ENCODE measurements around the gene NFAT5. TPM values are rescaled to one million over a fixed set of nuclear protein-coding genes. Genes with fewer than 3 reads are reported as not detected.

Gene NFAT5
- total and polyA plus RNA-seq, 9 of the 15 experiments (the other 6 are each of a cell fraction or from before 2014, with no cell fraction given): 0.78 to 20.5 (median 12.4) TPM

DNA sequence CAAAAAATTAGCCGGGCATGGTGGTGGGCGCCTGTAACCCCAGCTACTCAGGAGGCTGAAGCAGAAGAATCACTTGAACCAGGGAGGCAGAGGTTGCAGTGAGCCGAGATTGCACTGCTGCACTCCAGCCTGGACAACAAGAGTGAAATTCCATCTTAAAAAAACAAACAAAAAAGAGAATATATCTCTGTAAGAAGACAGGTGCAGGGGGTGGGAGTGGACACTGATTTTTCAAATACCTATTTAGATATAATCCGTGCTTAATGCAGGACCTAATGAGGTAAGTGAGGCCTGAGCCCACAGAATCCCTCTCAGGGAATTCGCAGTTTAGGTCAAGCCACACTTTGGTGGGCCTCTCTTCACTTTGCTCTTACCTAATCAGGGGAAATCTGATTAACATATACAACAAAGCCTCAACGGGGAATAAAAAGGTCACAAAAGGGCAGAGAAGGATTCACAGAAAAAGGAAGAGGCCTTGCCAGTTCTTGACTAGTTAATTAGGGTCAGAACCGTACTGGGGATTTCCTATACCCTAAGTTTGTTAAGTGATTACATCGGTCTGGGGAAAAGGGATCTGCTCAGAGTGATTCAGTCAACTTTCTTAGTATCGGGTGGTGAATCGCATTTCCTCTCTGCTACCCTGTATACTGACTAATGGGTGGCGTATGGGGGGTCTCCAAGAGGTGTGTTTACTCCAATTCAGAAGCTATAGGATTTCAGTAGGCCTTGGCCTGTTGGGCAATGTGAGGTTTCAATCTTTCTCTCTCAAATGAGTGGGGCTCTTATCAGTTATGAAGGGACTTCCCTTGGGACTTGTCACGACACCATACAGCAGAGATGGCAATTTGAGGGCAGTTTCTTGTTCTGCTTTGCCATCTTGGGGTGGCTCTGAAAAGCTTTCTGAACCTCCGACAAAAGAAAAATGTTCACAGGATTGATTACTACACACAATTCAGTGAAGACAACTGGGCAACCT lies 1.9 kb upstream of the NFAT5 start (continued):
- TF ChIP-seq, protein P1, sequence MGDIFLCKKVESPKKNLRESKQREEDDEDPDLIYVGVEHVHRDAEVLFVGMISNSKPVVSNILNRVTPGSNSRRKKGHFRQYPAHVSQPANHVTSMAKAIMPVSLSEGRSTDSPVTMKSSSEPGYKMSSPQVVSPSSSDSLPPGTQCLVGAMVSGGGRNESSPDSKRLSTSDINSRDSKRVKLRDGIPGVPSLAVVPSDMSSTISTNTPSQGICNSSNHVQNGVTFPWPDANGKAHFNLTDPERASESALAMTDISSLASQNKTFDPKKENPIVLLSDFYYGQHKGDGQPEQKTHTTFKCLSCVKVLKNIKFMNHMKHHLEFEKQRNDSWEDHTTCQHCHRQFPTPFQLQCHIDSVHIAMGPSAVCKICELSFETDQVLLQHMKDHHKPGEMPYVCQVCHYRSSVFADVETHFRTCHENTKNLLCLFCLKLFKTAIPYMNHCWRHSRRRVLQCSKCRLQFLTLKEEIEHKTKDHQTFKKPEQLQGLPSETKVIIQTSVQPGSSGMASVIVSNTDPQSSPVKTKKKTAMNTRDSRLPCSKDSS (IDR thresholded peaks at IDR 0.05; ENCODE audit: low read depth, partially characterized antibody): no peak
- TF ChIP-seq, protein P2, sequence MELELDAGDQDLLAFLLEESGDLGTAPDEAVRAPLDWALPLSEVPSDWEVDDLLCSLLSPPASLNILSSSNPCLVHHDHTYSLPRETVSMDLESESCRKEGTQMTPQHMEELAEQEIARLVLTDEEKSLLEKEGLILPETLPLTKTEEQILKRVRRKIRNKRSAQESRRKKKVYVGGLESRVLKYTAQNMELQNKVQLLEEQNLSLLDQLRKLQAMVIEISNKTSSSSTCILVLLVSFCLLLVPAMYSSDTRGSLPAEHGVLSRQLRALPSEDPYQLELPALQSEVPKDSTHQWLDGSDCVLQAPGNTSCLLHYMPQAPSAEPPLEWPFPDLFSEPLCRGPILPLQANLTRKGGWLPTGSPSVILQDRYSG (tag; conservative IDR thresholded peaks at IDR 0.05; ENCODE audit: low read depth): 0 out of 2 replicates have a peak, but pooled peaks have one; percentile 17
- no peak for TF ChIP-seq HCFC1 (IDR thresholded peaks at IDR 0.05; ENCODE audit: low read depth, low read length)
- TF ChIP-seq ZNF282 (CRISPR knock-in tag; IDR thresholded peaks at IDR 0.05): no peak
- TF ChIP-seq ZNF589 (CRISPR knock-in tag; IDR thresholded peaks at IDR 0.05; ENCODE audit: low read depth): no peak
- no peak for TF ChIP-seq MCM5 (IDR thresholded peaks at IDR 0.05; ENCODE audit: low read depth)
- TF ChIP-seq CBX2 (IDR thresholded peaks at IDR 0.05; ENCODE audit: insufficient read depth, low read length, poor library complexity, severe bottlenecking): no peak
- no peak for TF ChIP-seq ASH1L (IDR thresholded peaks at IDR 0.05; ENCODE audit: borderline replicate concordance, low read depth, partially characterized antibody)
- TF ChIP-seq STAT5B (CRISPR knock-in tag; IDR thresholded peaks at IDR 0.05): no peak
- no peak for TF ChIP-seq SRF (CRISPR knock-in tag; IDR thresholded peaks at IDR 0.05)
- no peak for TF ChIP-seq ZNF584 (CRISPR knock-in tag; IDR thresholded peaks at IDR 0.05; ENCODE audit: low read depth)
- TF ChIP-seq CTCF (IDR thresholded peaks at IDR 0.05 in 2 of 3, conservative IDR thresholded peaks at IDR 0.05 in 1 of 3; ENCODE audit: insufficient read depth in 2 of 3, low read depth in 1 of 3, low read length in 3 of 3): peak in 1 of 3 experiments; percentile 5; a peak in 1 of 6 replicates
- TF ChIP-seq ZNF507 (tag; conservative IDR thresholded peaks at IDR 0.05): no peak
- no peak for TF ChIP-seq POU5F1 (IDR thresholded peaks at IDR 0.05; ENCODE audit: borderline replicate concordance, low read depth, low read length, partially characterized antibody)
- TF ChIP-seq MXI1 (IDR thresholded peaks at IDR 0.05; ENCODE audit: low read depth, low read length): no peak
- no peak for TF ChIP-seq CUX1 (CRISPR knock-in tag; IDR thresholded peaks at IDR 0.05)

Measured in K562 (cell line).